Loucy (cell line): ENCODE results near the gene FAIM2.

ENCODE experiments used
- H2AFZ ChIP-seq: fragments of 200-600 bp; sonication (generic); 2 replicates; pipeline ENCODE4 v1.6.0; 2016; ENCODE audit warnings: antibody characterized with exemption, mild to moderate bottlenecking, low read length, moderate library complexity
- H3F3A ChIP-seq: fragments of 200-600 bp; 2 replicates; pipeline ENCODE4 v1.6.0; 2016; ENCODE audit warnings: antibody characterized with exemption, low read depth, mild to moderate bottlenecking
- H3K27me3 ChIP-seq: fragments of 200-600 bp; sonication (generic); 2 replicates; pipeline ENCODE4 v1.6.1; 2014; ENCODE audit warnings: low read length, mild to moderate bottlenecking; ENCODE audit not compliant: insufficient read depth, poor library complexity, severe bottlenecking
- H3K36me3 ChIP-seq: fragments of 200-600 bp; sonication (generic); 2 replicates; pipeline ENCODE4 v1.6.1; 2016; ENCODE audit warnings: low read length; ENCODE audit not compliant: insufficient read depth
- H3K4me1 ChIP-seq: fragments of 200-600 bp; sonication (generic); 2 replicates; pipeline ENCODE4 v1.5.1; 2014; ENCODE audit warnings: low read length, mild to moderate bottlenecking; ENCODE audit not compliant: insufficient read depth, poor library complexity, severe bottlenecking
- H3K4me2 ChIP-seq: fragments of 200-600 bp; sonication (generic); 2 replicates; pipeline ENCODE4 v1.6.0; 2014; ENCODE audit warnings: antibody characterized with exemption, low read length, low read depth, mild to moderate bottlenecking; ENCODE audit not compliant: poor library complexity, severe bottlenecking
- H3K4me3 ChIP-seq: fragments of 200-600 bp; sonication (generic); 2 replicates; pipeline ENCODE4 v1.5.1; 2014; ENCODE audit warnings: low read length, mild to moderate bottlenecking, mixed read lengths; ENCODE audit not compliant: poor library complexity, severe bottlenecking
- H3K79me2 ChIP-seq: fragments of 200-600 bp; sonication (generic); 2 replicates; pipeline ENCODE4 v1.6.1; 2014; ENCODE audit warnings: low read length; ENCODE audit not compliant: insufficient read depth
- H3K9ac ChIP-seq: fragments of 200-600 bp; sonication (generic); 2 replicates; pipeline ENCODE4 v1.6.0; 2014; ENCODE audit warnings: mild to moderate bottlenecking, low read depth, low read length, moderate library complexity; ENCODE audit not compliant: poor library complexity, severe bottlenecking
- H3K9me2 ChIP-seq: fragments of 200-600 bp; sonication (generic); replicated peaks from 2 replicates; pipeline ENCODE4 v1.6.1; 2016; ENCODE audit warnings: low read depth, low read length, mixed read lengths
- H3K9me3 ChIP-seq: fragments of 200-600 bp; sonication (generic); 2 replicates; pipeline ENCODE4 v1.6.1; 2014; ENCODE audit warnings: mild to moderate bottlenecking, antibody characterized with exemption, low read length, low read depth; ENCODE audit not compliant: insufficient read depth
- H4K20me1 ChIP-seq: fragments of 200-600 bp; sonication (generic); 2 replicates; pipeline ENCODE4 v1.6.0; 2014; ENCODE audit warnings: antibody characterized with exemption, low read length, mild to moderate bottlenecking; ENCODE audit not compliant: insufficient read depth, poor library complexity, severe bottlenecking
- EZH2phosphoT487 ChIP-seq: fragments of 200-600 bp; IDR thresholded peaks from 2 replicates; pipeline ENCODE4 v1.6.1; 2018; ENCODE audit warnings: antibody characterized with exemption, mild to moderate bottlenecking, moderate library complexity, borderline replicate concordance
- TF ChIP-seq, protein P1 (sequence below): fragments of 200-600 bp; sonication (generic); conservative IDR thresholded peaks from 2 replicates; pipeline ENCODE4 v1.5.1; 2014; ENCODE audit warnings: mild to moderate bottlenecking, antibody characterized with exemption, low read length

FAIM2 gene

GRCh38 chr12:49942512-49942893 is 38.8 kb upstream of the FAIM2 start:
- Histone ChIP-seq H3K36me3 (no peaks in the 10 kb centered on the region), H2AFZ (no peak overlapping the region), H4K20me1 (no peaks in the 10 kb centered on the region), H3K79me2 (no peaks in the 10 kb centered on the region), H3F3A (0 out of 2 replicates have a peak, but pooled peaks cover 3% of the 10 kb centered on the region), H3K27me3 (no peaks in the 10 kb centered on the region), H3K4me2 (no peak overlapping the region), H3K4me3 (no peak overlapping the region), H3K4me1 (peaks cover 43% of the 10 kb centered on the region), H3K9me2 (no peaks in the 10 kb centered on the region), H3K9ac (no peak overlapping the region), H3K9me3 (no peaks in the 10 kb centered on the region)
- TF ChIP-seq EZH2phosphoT487, result no peak
- TF ChIP-seq, protein P1, sequence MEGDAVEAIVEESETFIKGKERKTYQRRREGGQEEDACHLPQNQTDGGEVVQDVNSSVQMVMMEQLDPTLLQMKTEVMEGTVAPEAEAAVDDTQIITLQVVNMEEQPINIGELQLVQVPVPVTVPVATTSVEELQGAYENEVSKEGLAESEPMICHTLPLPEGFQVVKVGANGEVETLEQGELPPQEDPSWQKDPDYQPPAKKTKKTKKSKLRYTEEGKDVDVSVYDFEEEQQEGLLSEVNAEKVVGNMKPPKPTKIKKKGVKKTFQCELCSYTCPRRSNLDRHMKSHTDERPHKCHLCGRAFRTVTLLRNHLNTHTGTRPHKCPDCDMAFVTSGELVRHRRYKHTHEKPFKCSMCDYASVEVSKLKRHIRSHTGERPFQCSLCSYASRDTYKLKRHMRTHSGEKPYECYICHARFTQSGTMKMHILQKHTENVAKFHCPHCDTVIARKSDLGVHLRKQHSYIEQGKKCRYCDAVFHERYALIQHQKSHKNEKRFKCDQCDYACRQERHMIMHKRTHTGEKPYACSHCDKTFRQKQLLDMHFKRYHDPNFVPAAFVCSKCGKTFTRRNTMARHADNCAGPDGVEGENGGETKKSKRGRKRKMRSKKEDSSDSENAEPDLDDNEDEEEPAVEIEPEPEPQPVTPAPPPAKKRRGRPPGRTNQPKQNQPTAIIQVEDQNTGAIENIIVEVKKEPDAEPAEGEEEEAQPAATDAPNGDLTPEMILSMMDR, result no peak

DNA sequence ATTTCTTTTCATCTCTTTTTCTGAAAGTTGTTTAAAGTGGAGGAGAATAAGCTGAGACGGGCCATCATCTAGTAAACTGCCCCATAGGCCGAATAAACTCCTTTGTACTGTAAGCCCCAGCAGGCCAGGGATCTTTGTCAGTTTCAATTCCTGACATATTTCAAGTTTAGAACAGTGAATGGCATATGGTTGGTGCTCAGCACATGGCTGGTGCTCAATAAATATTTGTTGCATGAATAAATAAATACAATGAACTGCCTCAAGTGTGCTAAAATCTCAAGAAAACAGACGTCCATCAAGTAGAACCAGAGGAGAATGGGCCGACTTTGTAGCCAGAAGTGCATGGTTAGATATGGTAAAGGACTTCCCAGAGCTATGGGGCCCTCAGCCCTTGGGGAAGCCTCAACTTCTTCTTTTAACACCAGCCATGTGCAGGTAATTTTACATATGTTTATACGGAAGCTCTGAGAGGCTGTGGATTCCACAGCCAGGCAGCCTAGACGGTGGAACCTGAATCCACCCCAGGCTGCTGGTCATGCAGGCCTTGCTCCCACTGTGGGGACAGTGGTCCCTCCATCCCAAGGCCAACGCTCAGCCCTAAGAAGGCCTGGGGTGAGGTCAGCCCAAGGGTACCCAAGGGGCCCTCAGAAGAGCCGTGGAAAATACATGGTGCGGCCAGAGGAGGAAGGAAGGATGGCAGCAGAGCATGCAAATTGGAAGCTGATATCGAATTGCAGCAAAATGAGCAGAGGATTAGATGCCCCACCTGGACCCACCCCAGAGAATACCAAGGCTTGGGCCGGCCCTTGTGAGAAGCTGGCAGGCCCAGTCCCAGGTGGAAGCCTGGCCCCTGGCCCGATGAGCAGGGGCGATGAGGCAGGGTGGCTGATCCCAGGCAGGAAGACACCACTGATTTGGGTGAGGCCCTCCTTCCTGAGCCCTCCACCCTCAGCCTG is 38.1 kb upstream of the FAIM2 start:
- no peak overlapping the region for H2AFZ ChIP-seq
- H3K9ac ChIP-seq, result no peak overlapping the region
- H3K4me2 ChIP-seq, result no peak overlapping the region

GRCh38 chr12:49939707-49940106 is 36.0 kb upstream of the FAIM2 start:
- H3K9me2 ChIP-seq, result no peaks in the 10 kb centered on the region
- H3K4me2 ChIP-seq, result no peak overlapping the region
- no peaks in the 10 kb centered on the region for H3K9me3 ChIP-seq
- no peaks in the 10 kb centered on the region for H3K27me3 ChIP-seq
- no peak overlapping the region for H2AFZ ChIP-seq
- no peak overlapping the region for H3K9ac ChIP-seq
- H3F3A ChIP-seq, result no peaks in the 10 kb centered on the region
- no peaks in the 10 kb centered on the region for H4K20me1 ChIP-seq
- peaks cover 25% of the 10 kb centered on the region for H3K4me1 ChIP-seq
- TF ChIP-seq, protein P1, result no peak
- no peak for TF ChIP-seq EZH2phosphoT487
- no peaks in the 10 kb centered on the region for H3K79me2 ChIP-seq
- no peaks in the 10 kb centered on the region for H3K36me3 ChIP-seq
- no peak overlapping the region for H3K4me3 ChIP-seq

More for the DNA sequence above, 38.1 kb upstream of the FAIM2 start:
- TF ChIP-seq, protein P1, result no peak
- no peak for TF ChIP-seq EZH2phosphoT487
- Histone ChIP-seq H3F3A (0 out of 2 replicates have a peak, but pooled peaks cover 3% of the 10 kb centered on the region), H3K36me3 (no peaks in the 10 kb centered on the region), H3K9me3 (no peaks in the 10 kb centered on the region), H3K9me2 (no peaks in the 10 kb centered on the region), H3K27me3 (no peaks in the 10 kb centered on the region), H4K20me1 (no peaks in the 10 kb centered on the region), H3K4me3 (no peak overlapping the region), H3K4me1 (peaks cover 43% of the 10 kb centered on the region), H3K79me2 (no peaks in the 10 kb centered on the region)
